C4-2B (cell line): ENCODE measurements around the gene HPGDS.

Source experiments
- ZFX ChIP-seq: fragments of 450-650 bp; IDR thresholded peaks from 2 replicates; pipeline ENCODE4 v1.6.1; 2017
- TF ChIP-seq, protein P1 (sequence below): fragments of 450-650 bp; conservative IDR thresholded peaks from 2 replicates; pipeline ENCODE4 v1.5.1; 2017; ENCODE audit warnings: mild to moderate bottlenecking

DNA sequence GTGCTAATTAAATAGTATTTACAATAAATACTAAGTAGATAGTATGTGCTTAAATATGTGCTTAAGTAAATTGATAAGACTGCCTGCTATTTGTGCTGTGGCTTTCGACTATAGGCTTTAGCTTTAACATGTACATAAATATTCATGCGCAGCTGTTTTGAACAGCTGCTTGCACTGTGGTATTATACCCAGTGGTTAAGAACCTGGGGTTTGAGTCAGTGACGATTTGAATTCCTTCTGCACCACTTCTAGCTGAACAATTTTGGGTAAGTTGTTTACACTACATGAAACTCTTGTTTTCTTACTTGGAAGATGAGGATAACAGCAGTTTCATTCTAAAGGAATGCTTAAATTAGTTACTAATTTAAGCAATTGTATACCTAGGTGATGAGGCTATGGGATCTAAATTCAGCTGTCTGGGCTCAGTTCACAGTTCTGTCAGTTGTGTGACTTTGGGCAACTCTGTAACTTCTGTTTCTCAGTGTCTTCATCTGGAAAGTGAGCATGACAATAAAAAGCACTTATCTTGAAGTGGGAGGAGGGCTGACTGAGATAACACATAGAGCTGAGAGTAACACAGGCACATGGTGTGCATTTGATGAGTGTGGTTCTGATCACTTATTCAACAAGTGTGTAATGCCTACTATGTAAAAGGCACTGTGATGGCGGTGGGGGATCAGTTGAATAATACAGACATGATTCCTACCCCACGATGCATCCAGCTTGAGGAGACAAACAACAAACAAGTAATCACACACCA, 37.0 kb downstream of the HPGDS start:
- TF ChIP-seq, protein P1, sequence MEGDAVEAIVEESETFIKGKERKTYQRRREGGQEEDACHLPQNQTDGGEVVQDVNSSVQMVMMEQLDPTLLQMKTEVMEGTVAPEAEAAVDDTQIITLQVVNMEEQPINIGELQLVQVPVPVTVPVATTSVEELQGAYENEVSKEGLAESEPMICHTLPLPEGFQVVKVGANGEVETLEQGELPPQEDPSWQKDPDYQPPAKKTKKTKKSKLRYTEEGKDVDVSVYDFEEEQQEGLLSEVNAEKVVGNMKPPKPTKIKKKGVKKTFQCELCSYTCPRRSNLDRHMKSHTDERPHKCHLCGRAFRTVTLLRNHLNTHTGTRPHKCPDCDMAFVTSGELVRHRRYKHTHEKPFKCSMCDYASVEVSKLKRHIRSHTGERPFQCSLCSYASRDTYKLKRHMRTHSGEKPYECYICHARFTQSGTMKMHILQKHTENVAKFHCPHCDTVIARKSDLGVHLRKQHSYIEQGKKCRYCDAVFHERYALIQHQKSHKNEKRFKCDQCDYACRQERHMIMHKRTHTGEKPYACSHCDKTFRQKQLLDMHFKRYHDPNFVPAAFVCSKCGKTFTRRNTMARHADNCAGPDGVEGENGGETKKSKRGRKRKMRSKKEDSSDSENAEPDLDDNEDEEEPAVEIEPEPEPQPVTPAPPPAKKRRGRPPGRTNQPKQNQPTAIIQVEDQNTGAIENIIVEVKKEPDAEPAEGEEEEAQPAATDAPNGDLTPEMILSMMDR: no peak
- no peak for TF ChIP-seq ZFX
